Activated T-cell treated with anti-CD3 and anti-CD28 coated beads, Interleukin-2, amount 50 U/mL, for 72 hours (primary cell): ENCODE data around the gene GSTK1. TPM values are rescaled to one million over a fixed set of nuclear protein-coding genes. Genes with fewer than 3 reads are reported as not detected.

Source experiments
- ATAC-seq, 2 donors: fragments of 150-1000 bp; cut with Tn5 transposase; replicated peaks in 1 of 2; 2 replicates each; pipeline ENCODE4 v1.10.0; 2021; ENCODE audit warnings: moderate library complexity in 2 of 2, mild to moderate bottlenecking in 1 of 2
- DNase-seq, 2 donors: peaks; one replicate each; pipeline ENCODE4 v3.0.0; 2021 to 2022; ENCODE audit warnings: mixed read lengths in 1 of 2
- H3K27ac Mint-ChIP-seq: one replicate; pipeline ENCODE4 v1.8.0; 2022; ENCODE audit warnings: mild to moderate bottlenecking, moderate library complexity, mixed read lengths
- H3K27me3 Mint-ChIP-seq: one replicate; pipeline ENCODE4 v1.8.0; 2022; ENCODE audit warnings: low read depth, mixed read lengths
- H3K36me3 Mint-ChIP-seq, 2 donors: one replicate each; pipeline ENCODE4 v1.8.0; 2022; ENCODE audit warnings: mixed read lengths in 2 of 2, mild to moderate bottlenecking in 1 of 2; ENCODE audit not compliant: insufficient read depth in 2 of 2
- H3K4me1 Mint-ChIP-seq: one replicate; pipeline ENCODE4 v1.8.0; 2022; ENCODE audit warnings: low read depth, mixed read lengths
- H3K4me3 Mint-ChIP-seq, 2 donors: one replicate each; pipeline ENCODE4 v1.8.0; 2022; ENCODE audit warnings: mild to moderate bottlenecking in 2 of 2, mixed read lengths in 2 of 2, moderate library complexity in 2 of 2
- H3K9me3 Mint-ChIP-seq, 2 donors: one replicate each; pipeline ENCODE4 v1.8.0; 2022; ENCODE audit warnings: mixed read lengths in 2 of 2
- total RNA-seq, 2 donors: library from RNA; stranded (reverse); gene quantifications; one replicate each; pipeline ENCODE4 v1.2.3, GENCODE V29; 2022

Gene GSTK1
- total RNA-seq, 2 donors from 2014 or later: 242 to 298 TPM

GRCh38 chr7:143243111-143243510, 20.1 kb upstream of the GSTK1 start:
- Mint-ChIP-seq H3K4me3 (no peak overlapping the region), H3K9me3 (peaks cover 2 to 3% of the 10 kb centered on the region in 2 donors), H3K27me3 (no peaks in the 10 kb centered on the region), H3K36me3 (peaks cover 6% of the 10 kb centered on the region in 2 donors), H3K27ac (no peak overlapping the region), H3K4me1 (peaks cover 66% of the 10 kb centered on the region)
- ATAC-seq (no peak), DNase-seq (no peak)

- Mint-ChIP-seq H3K4me1 (peaks cover 71% of the 10 kb centered on the region), H3K27me3 (no peaks in the 10 kb centered on the region), H3K27ac (peak overlapping the region; percentile 48), H3K36me3 (peaks cover 5 to 6% of the 10 kb centered on the region in 2 donors), H3K4me3 (peak overlapping the region; percentile 43 to 56), H3K9me3 (peaks cover 3 to 4% of the 10 kb centered on the region in 2 donors)
- DNase-seq (no peak), ATAC-seq (no peak)
These were observed 19.6 kb upstream of the GSTK1 start for GRCh38 chr7:143243614-143244013.

DNA sequence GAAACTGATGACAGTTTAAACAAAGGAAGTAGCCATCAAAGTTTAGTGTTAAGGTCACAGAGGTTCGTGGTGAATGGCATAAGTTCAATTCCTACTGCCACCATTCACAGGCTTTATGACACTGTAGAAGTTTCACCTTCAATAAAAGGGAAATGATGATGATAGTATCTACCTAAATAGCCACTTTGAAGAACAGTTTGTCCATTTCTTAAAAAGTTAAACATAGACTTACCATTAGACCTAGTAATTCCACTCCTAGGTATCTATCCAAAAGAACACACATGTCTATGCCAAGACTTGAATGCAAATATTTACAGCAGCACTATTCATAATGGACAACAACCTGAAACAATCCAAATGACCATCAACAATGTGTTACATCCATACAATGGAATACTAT, 18.9 kb upstream of the GSTK1 start:
- H3K27ac Mint-ChIP-seq: peak overlapping the region; percentile 91
- peaks cover 78% of the 10 kb centered on the region for H3K4me1 Mint-ChIP-seq

DNA sequence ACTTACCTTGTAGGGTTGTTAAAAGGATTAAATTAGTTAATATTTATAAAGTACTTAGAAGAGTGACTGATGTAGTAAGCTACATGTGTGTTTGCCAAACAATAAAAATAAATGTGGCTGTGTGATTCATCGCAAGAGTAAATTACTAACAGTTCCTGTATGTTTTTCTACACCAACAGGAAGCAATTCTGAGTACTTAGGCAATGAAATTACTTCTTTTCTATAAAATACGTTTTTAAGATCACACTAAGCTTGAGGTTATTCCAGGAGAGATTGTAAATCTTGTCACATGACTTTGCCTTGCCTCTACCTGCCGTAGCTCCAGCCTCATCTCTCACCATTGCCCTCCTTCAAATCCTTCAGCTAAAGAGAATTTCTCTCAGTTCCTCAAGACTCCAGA, 18.1 kb upstream of the GSTK1 start:
- Mint-ChIP-seq H3K9me3 (peaks cover 7 to 8% of the 10 kb centered on the region in 2 donors), H3K27me3 (no peaks in the 10 kb centered on the region), H3K27ac (peak overlapping the region; percentile 42), H3K4me3 (peak overlapping the region; percentile 50 to 75), H3K36me3 (peaks cover 11 to 15% of the 10 kb centered on the region in 2 donors), H3K4me1 (peaks cover 83% of the 10 kb centered on the region)
- DNase-seq: peak in 1 of 2 donors; percentile 29
- ATAC-seq: peak; percentile 69 to 71

More for the DNA sequence above, 18.9 kb upstream of the GSTK1 start:
- Mint-ChIP-seq H3K36me3 (peaks cover 9% of the 10 kb centered on the region in 2 donors), H3K9me3 (peaks cover 3 to 8% of the 10 kb centered on the region in 2 donors), H3K4me3 (peak overlapping the region; percentile 40 to 56), H3K27me3 (no peaks in the 10 kb centered on the region)
- ATAC-seq (no peak), DNase-seq (no peak)

- H3K36me3 Mint-ChIP-seq: peaks cover 14 to 17% of the 10 kb centered on the region in 2 donors
- H3K27me3 Mint-ChIP-seq: no peaks in the 10 kb centered on the region
- peak overlapping the region; percentile 84 for H3K27ac Mint-ChIP-seq
- H3K4me3 Mint-ChIP-seq: peak overlapping the region in 1 of 2 donors; percentile 33
- ATAC-seq (no peak), DNase-seq (no peak)
- peaks cover 9 to 10% of the 10 kb centered on the region in 2 donors for H3K9me3 Mint-ChIP-seq
- peaks cover 87% of the 10 kb centered on the region for H3K4me1 Mint-ChIP-seq
These were observed 15.9 kb upstream of the GSTK1 start for GRCh38 chr7:143247372-143247771.

DNA sequence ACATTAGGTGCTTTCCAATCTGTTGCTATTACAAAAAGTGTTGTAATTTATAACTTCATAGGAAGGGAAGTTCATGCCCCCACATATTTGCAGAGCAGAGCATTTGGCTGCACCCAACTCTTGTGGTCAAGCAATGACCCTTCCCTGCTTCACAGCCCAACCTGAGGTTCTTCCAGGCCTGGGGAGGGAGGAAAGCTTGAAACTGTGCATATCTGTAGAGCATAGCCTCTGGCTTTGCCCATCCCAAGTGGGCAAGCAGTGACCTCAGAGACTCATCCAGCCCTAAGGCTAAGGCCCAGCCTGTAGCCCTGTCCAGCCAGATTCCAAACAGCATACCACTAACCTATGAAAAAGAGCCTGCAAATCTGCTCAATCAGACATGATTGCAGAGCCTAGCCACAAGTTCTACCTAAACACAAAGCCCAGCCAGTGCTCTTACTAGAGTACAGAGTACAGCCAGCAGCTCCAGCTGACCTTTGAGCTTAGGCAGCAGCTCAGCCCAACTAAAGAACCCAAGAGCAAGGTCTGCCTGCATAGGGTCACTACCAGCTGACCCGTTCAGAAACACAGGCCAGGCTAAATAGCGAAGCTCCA, 14.4 kb upstream of the GSTK1 start:
- Mint-ChIP-seq H3K36me3 (peaks cover 18 to 24% of the 10 kb centered on the region in 2 donors), H3K4me3 (peak overlapping the region in 1 of 2 donors; percentile 39), H3K4me1 (peaks cover 93% of the 10 kb centered on the region), H3K27me3 (no peaks in the 10 kb centered on the region), H3K27ac (no peak overlapping the region), H3K9me3 (peaks cover 12 to 14% of the 10 kb centered on the region in 2 donors)
- no peak for ATAC-seq
- no peak for DNase-seq

- ATAC-seq (no peak), DNase-seq (no peak)
- peak overlapping the region in 1 of 2 donors; percentile 3 for H3K4me3 Mint-ChIP-seq
- H3K27me3 Mint-ChIP-seq: no peaks in the 10 kb centered on the region
- H3K36me3 Mint-ChIP-seq: peaks cover 18 to 29% of the 10 kb centered on the region in 2 donors
- peak overlapping the region; percentile 42 for H3K27ac Mint-ChIP-seq
- peaks cover 93% of the 10 kb centered on the region for H3K4me1 Mint-ChIP-seq
- H3K9me3 Mint-ChIP-seq: peaks cover 12 to 18% of the 10 kb centered on the region in 2 donors
These were observed 13.0 kb upstream of the GSTK1 start for GRCh38 chr7:143250199-143250598.

DNA sequence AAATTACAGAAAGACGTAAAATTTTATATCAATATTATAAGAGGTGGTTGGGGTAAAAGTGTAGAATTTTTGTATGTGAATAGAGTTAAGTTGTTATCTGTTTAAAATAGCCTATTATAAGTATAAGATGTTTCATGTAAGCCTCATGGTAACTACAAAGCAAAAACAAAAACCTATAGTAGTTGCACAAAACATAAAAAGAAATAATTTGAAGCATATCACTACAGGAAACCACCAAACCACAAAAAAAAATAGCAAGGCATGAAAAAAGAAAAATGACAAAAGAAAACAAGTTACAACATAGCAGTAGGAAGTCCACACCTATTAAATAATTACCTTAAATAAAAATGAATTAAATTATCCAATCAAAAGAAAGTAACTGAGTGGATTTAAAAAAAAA, 12.4 kb upstream of the GSTK1 start:
- Mint-ChIP-seq H3K27ac (peak overlapping the region; percentile 42), H3K36me3 (peaks cover 18 to 28% of the 10 kb centered on the region in 2 donors), H3K9me3 (peaks cover 12 to 18% of the 10 kb centered on the region in 2 donors), H3K4me3 (peak overlapping the region; percentile 26 to 41), H3K4me1 (peaks cover 93% of the 10 kb centered on the region), H3K27me3 (no peaks in the 10 kb centered on the region)
- no peak for ATAC-seq
- DNase-seq: no peak

- peaks cover 15 to 24% of the 10 kb centered on the region in 2 donors for H3K36me3 Mint-ChIP-seq
- peak overlapping the region; percentile 35 to 48 for H3K4me3 Mint-ChIP-seq
- peak in 1 of 2 donors; percentile 28 for DNase-seq
- peak overlapping the region; percentile 88 for H3K27ac Mint-ChIP-seq
- H3K27me3 Mint-ChIP-seq: no peaks in the 10 kb centered on the region
- H3K9me3 Mint-ChIP-seq: peaks cover 8 to 16% of the 10 kb centered on the region in 2 donors
- peaks cover 88% of the 10 kb centered on the region for H3K4me1 Mint-ChIP-seq
- peak; percentile 60 to 64 for ATAC-seq
These were observed 11.2 kb upstream of the GSTK1 start for GRCh38 chr7:143252006-143252405.

- Mint-ChIP-seq H3K9me3 (peaks cover 4 to 10% of the 10 kb centered on the region in 2 donors), H3K36me3 (peaks cover 5 to 18% of the 10 kb centered on the region in 2 donors), H3K4me3 (no peak overlapping the region), H3K4me1 (peaks cover 82% of the 10 kb centered on the region), H3K27me3 (no peaks in the 10 kb centered on the region), H3K27ac (no peak overlapping the region)
- no peak for DNase-seq
- no peak for ATAC-seq
These were observed 7.7 kb upstream of the GSTK1 start for GRCh38 chr7:143255564-143255963.

DNA sequence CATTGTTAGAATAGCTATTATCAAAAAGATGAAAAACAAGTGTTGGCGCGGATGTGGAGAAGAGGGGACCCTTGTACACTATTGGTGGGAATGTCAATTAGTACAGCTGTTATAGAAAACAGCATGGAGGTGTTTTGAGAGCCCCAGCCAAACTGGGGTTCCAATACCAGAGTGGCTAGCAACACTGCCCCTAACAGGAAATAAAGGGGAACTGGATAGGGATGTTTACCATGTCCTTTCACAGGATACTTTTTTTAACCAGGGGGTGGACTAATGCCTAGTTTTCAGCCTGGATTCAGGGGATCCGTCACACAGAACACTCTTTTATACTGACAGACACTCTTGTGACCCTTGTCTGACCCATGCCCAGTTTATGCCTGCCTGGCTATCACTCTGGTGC, 6.9 kb upstream of the GSTK1 start:
- Mint-ChIP-seq H3K9me3 (peaks cover 3 to 8% of the 10 kb centered on the region in 2 donors), H3K4me1 (peaks cover 75% of the 10 kb centered on the region), H3K27ac (peak overlapping the region; percentile 3), H3K4me3 (no peak overlapping the region), H3K36me3 (peaks cover 5 to 16% of the 10 kb centered on the region in 2 donors), H3K27me3 (no peaks in the 10 kb centered on the region)
- DNase-seq: no peak
- no peak for ATAC-seq

GRCh38 chr7:143256932-143257331, 6.3 kb upstream of the GSTK1 start:
- H3K27me3 Mint-ChIP-seq: no peaks in the 10 kb centered on the region
- H3K9me3 Mint-ChIP-seq: peaks cover 3 to 8% of the 10 kb centered on the region in 2 donors
- H3K4me1 Mint-ChIP-seq: peaks cover 72% of the 10 kb centered on the region
- no peak for ATAC-seq
- H3K27ac Mint-ChIP-seq: peak overlapping the region; percentile 3
- no peak overlapping the region for H3K4me3 Mint-ChIP-seq
- no peak for DNase-seq
- peaks cover 8 to 14% of the 10 kb centered on the region in 2 donors for H3K36me3 Mint-ChIP-seq

DNA sequence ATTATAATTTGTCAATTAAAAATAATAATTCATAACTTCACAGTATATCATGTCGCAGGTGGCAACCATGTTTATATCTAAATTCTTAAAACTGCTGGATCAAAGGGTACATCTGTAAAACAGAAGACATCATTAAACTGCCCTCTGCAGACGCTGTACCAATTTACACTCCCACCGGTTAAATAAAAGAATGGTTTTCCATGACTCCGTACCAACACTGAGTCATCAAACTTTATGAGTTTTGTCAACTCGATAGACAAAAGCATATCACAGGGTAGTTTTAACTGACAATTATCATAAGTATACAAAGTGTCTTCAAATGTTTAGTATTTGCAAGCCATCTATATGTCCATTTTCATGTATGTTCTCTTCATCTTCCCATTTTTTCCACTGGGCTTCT, 5.7 kb upstream of the GSTK1 start:
- DNase-seq: no peak
- Mint-ChIP-seq H3K9me3 (peaks cover 1 to 8% of the 10 kb centered on the region in 2 donors), H3K4me1 (peaks cover 71% of the 10 kb centered on the region), H3K27me3 (no peaks in the 10 kb centered on the region), H3K4me3 (no peak overlapping the region), H3K36me3 (peaks cover 6 to 11% of the 10 kb centered on the region in 2 donors), H3K27ac (peak overlapping the region; percentile 32)
- ATAC-seq: no peak
